HUES64 (cell line): ENCODE measurements around the gene DIP2A. TPM values are rescaled to one million over a fixed set of nuclear protein-coding genes. Genes with fewer than 3 reads are reported as not detected.

Experiments
- H3K27ac ChIP-seq: 2 replicates; pipeline ENCODE4 v1.7.0; 2013; ENCODE audit warnings: low read depth, low read length, inconsistent platforms
- H3K27me3 ChIP-seq: 2 replicates; pipeline ENCODE4 v1.6.1; 2013; ENCODE audit warnings: mild to moderate bottlenecking, low read length; ENCODE audit not compliant: insufficient read depth
- H3K36me3 ChIP-seq: 2 replicates; pipeline ENCODE4 v1.6.1; 2013; ENCODE audit warnings: mild to moderate bottlenecking, low read length; ENCODE audit not compliant: insufficient read depth
- H3K4me1 ChIP-seq: 2 replicates; pipeline ENCODE4 v1.6.1; 2013; ENCODE audit warnings: mild to moderate bottlenecking, low read length, moderate library complexity; ENCODE audit not compliant: insufficient read depth
- H3K4me3 ChIP-seq: 2 replicates; pipeline ENCODE4 v1.5.1; 2013; ENCODE audit warnings: mild to moderate bottlenecking, low read length, moderate library complexity
- H3K9ac ChIP-seq: 2 replicates; pipeline ENCODE4 v1.6.1; 2013; ENCODE audit warnings: mild to moderate bottlenecking, low read depth, low read length
- H3K9me3 ChIP-seq: 2 replicates; pipeline ENCODE4 v1.6.1; 2013; ENCODE audit warnings: low read depth, low read length; ENCODE audit not compliant: insufficient read depth
- WGBS: fragments of 150-250, 120-280 bp; methylation state at CpG from one replicate; pipeline ENCODE4 v1.1.7; 2013; ENCODE audit warnings: missing lambda C conversion rate; 5-methylcytosine and 5-hydroxymethylcytosine counted together
- polyA plus RNA-seq, 2 experiments: library from polyadenylated mRNA; stranded (reverse); fragments of 50-300 nt; gene quantifications; one replicate each; pipeline ENCODE4 v1.2.3, GENCODE V29; 2013

The DIP2A gene, protein sequence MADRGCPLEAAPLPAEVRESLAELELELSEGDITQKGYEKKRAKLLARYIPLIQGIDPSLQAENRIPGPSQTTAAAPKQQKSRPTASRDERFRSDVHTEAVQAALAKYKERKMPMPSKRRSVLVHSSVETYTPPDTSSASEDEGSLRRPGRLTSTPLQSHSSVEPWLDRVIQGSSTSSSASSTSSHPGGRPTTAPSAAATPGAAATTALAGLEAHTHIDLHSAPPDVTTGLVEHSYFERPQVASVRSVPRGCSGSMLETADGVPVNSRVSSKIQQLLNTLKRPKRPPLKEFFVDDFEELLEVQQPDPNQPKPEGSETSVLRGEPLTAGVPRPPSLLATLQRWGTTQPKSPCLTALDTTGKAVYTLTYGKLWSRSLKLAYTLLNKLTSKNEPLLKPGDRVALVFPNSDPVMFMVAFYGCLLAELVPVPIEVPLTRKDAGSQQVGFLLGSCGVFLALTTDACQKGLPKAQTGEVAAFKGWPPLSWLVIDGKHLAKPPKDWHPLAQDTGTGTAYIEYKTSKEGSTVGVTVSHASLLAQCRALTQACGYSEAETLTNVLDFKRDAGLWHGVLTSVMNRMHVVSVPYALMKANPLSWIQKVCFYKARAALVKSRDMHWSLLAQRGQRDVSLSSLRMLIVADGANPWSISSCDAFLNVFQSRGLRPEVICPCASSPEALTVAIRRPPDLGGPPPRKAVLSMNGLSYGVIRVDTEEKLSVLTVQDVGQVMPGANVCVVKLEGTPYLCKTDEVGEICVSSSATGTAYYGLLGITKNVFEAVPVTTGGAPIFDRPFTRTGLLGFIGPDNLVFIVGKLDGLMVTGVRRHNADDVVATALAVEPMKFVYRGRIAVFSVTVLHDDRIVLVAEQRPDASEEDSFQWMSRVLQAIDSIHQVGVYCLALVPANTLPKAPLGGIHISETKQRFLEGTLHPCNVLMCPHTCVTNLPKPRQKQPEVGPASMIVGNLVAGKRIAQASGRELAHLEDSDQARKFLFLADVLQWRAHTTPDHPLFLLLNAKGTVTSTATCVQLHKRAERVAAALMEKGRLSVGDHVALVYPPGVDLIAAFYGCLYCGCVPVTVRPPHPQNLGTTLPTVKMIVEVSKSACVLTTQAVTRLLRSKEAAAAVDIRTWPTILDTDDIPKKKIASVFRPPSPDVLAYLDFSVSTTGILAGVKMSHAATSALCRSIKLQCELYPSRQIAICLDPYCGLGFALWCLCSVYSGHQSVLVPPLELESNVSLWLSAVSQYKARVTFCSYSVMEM (N-terminal part only)
- 12.6 TPM for polyA plus RNA-seq (2013, experiment 1 of 2)
- 17.1 TPM for polyA plus RNA-seq (2013, experiment 2 of 2)

DNA sequence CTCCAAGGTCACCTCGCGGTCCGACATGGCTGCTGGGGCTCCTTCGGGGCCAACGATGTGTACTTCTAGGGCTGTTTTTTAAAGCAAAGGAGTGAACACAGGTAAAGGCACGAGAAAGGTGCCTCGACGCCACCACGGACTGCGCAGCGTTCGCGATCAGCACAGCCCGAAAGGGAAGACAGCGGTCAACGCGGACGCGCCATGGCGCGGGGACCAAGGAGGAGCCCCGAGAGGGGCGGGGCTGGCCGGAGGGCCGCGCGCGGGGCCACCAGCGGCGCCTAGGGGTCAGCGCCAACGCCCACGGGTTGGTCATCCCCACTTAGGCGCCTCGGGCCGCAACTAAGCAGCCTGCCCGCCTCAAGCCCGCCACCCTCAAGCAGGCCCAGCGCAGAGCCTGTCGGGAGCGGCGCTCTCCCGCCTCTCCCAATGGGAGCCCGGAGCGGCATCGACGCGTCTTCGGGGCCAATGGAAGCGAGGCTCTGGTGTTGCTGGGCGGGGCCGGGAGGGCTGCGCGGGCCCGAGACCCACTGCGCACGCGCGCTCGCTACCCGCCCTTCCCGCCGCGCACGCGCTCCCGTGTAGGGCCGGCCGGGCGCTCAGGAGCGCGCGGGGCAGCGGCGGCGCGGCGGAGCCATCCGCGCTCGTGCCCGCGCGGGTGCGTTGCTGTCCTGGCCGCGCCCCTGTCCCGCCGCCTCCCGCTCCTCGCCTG is at the start of gene DIP2A:
DIP2A (plus strand) TSS at position 577 of the 709 bp plus-strand sequence. CDS start 241 bp downstream, outside the sequence.
- no peaks in the 10 kb centered on the region for H3K27me3 ChIP-seq
- under 1% methylated on average over 91 of the region's 91 CpGs for WGBS
- peaks cover 29% of the 10 kb centered on the region for H3K36me3 ChIP-seq
- H3K9ac ChIP-seq: peak within 1 kb of the TSS; percentile 95
- peaks cover 11% of the 10 kb centered on the region; the same call in 1 of the 2 replicates for H3K4me1 ChIP-seq
- peak within 1 kb of the TSS; percentile 98 for H3K4me3 ChIP-seq
- H3K27ac ChIP-seq: peak within 1 kb of the TSS; percentile 93
- no peaks in the 10 kb centered on the region for H3K9me3 ChIP-seq

DNA sequence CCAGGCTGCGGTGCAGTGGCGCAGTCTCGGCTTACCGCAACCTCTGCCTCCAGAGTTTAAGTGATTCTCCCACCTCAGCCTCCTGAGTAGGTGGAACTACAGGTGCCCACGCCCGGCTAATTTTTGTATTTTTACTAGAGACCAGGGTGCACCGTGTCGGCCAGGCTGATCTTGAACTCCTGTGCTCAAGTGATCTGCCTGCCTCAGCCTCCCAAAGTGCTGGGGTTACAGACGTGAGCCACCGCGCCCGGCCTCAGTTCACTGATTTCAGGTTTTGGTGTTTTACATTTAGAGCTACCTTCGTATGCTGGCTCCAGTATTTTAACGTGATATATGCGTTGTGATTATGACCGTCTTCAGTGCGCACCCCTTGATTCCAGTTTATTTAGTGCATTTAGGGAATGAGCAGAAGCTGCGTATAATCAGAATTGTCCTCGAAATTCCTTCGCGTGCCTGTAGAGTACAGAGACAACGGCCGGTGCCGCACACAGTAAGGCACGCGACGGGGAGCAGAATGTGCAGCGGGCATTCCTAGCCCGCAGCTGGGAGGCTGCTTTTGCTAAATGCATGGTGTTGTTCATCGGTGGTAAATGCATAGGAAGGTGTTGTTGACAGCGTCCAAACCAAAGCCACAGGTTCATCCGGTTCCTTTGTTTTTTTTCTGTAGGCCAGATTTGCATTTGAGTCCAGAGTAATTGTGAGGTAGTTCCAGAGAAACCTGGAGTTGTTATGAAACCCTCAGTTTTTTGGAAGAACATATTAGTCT is 48.9 kb upstream of the DIP2A start:
- 94% methylated on average over 32 of the region's 32 CpGs for WGBS
- H3K9me3 ChIP-seq: no peaks in the 10 kb centered on the region
- peaks cover 12% of the 10 kb centered on the region for H3K4me1 ChIP-seq
- peak overlapping the region; percentile 33; the same call in 1 of the 2 replicates for H3K27ac ChIP-seq
- H3K27me3 ChIP-seq: no peaks in the 10 kb centered on the region
- H3K4me3 ChIP-seq: no peak overlapping the region
- 0 out of 2 replicates have a peak overlapping the region, but pooled peaks have one; percentile 19 for H3K9ac ChIP-seq
- peaks cover 22% of the 10 kb centered on the region for H3K36me3 ChIP-seq

DNA sequence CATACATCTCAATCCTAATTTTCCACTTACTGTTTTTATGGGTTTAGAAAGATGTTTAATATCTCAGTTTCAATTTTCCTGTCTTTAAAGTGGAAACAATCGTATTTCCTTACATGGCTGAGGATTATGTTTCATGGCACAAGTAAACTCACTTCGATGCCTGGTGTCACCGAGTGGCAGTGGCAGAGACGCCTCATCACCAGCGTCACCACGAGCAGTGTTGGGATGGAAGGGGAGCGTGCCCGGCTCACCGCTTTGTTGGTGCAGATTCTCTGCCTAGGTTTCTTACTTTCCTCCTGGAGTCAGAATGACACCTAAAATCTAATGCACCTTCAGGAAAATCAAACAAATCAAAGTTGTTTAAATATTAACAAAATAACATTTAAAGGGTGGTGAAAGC is 48.2 kb upstream of the DIP2A start:
- peaks cover 12% of the 10 kb centered on the region for H3K4me1 ChIP-seq
- WGBS: 96% methylated on average over 9 of the region's 9 CpGs
- no peak overlapping the region for H3K9ac ChIP-seq
- H3K27me3 ChIP-seq: no peaks in the 10 kb centered on the region
- peaks cover 19% of the 10 kb centered on the region for H3K36me3 ChIP-seq
- no peaks in the 10 kb centered on the region for H3K9me3 ChIP-seq
- H3K27ac ChIP-seq: no peak overlapping the region
- no peak overlapping the region for H3K4me3 ChIP-seq

DNA sequence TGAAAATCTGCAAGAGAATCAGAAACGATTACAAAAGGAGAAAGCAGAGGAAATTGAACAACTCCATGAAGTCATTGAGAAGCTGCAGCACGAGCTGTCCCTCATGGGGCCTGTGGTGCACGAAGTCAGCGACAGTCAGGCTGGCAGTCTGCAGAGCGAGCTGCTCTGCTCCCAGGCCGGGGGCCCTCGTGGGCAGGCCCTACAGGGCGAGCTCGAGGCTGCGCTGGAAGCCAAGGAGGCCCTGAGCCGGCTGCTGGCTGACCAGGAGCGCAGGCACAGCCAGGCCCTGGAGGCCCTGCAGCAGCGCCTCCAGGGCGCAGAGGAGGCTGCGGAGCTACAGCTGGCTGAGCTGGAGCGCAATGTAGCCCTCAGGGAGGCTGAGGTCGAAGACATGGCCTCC is 47.5 kb upstream of the DIP2A start:
- Histone ChIP-seq H3K4me1 (peaks cover 12% of the 10 kb centered on the region), H3K4me3 (no peak overlapping the region), H3K27ac (peak overlapping the region; percentile 32), H3K9ac (no peak overlapping the region; the same call in 1 of the 2 replicates), H3K36me3 (peaks cover 22% of the 10 kb centered on the region), H3K27me3 (no peaks in the 10 kb centered on the region), H3K9me3 (no peaks in the 10 kb centered on the region)
- WGBS: 91% methylated on average over 17 of the region's 17 CpGs

DNA sequence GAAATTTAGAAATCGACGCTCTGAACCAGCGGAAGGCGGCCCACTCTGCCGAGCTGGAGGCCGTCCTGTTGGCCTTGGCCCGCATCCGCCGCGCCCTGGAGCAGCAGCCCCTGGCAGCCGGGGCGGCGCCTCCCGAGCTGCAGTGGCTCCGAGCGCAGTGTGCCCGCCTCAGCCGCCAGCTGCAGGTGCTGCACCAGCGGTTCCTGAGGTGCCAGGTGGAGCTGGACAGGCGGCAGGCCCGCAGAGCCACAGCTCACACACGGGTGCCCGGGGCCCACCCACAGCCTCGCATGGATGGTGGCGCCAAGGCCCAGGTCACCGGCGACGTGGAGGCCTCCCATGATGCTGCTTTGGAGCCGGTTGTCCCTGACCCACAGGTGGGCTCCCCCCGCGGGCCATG is 47.0 kb upstream of the DIP2A start:
- no peak overlapping the region for H3K27ac ChIP-seq
- H3K9ac ChIP-seq: no peak overlapping the region; the same call in 1 of the 2 replicates
- peaks cover 12% of the 10 kb centered on the region for H3K4me1 ChIP-seq
- no peak overlapping the region for H3K4me3 ChIP-seq
- H3K36me3 ChIP-seq: peaks cover 24% of the 10 kb centered on the region
- no peaks in the 10 kb centered on the region for H3K27me3 ChIP-seq
- 95% methylated on average over 31 of the region's 31 CpGs for WGBS
- H3K9me3 ChIP-seq: no peaks in the 10 kb centered on the region

DNA sequence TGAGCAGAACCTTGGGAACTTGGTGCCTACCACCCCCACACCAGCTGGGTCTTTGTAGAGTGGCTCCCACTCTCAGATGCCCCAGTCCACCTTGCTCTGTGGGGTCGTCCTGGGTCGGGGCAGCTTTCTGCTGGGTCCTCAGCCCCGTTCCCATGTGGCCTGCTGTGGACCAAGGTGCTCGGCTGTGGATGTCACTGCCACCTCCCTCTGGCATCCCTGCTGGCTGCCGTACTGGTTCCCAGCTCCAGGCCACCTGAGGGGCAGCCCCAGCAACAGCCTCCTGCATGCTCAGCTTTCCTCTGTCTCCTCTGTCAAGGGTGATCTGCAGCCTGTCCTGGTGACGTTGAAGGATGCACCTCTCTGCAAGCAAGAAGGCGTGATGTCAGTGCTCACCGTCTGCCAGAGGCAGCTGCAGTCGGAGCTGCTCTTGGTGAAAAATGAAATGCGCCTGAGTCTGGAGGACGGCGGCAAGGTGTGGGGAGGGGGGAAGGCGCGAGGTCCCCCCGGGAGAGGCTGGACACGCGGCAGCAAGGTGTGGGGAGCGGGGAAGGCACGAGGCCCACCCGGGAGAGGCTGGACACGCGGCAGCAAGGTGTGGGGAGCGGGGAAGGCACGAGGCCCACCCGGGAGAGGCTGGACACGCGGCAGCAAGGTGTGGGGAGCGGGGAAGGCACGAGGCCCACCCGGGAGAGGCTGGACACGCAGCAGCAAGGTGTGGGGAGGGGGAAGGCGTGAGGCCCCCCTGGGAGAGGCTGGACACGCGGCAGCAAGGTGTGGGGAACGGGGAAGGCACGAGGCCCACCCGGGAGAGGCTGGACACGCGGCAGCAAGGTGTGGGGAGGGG is 45.9 kb upstream of the DIP2A start:
- WGBS: 94% methylated on average over 36 of the region's 39 CpGs
- Histone ChIP-seq H3K36me3 (peaks cover 31% of the 10 kb centered on the region), H3K9ac (no peak overlapping the region; the same call in 1 of the 2 replicates), H3K4me3 (no peak overlapping the region), H3K9me3 (no peaks in the 10 kb centered on the region), H3K4me1 (peaks cover 12% of the 10 kb centered on the region), H3K27me3 (no peaks in the 10 kb centered on the region), H3K27ac (no peak overlapping the region)

GRCh38 chr21:46413365-46413696 is 45.4 kb upstream of the DIP2A start:
- Histone ChIP-seq H3K4me3 (no peak overlapping the region), H3K27ac (no peak overlapping the region), H3K9me3 (no peaks in the 10 kb centered on the region), H3K36me3 (peaks cover 36% of the 10 kb centered on the region), H3K27me3 (no peaks in the 10 kb centered on the region), H3K9ac (no peak overlapping the region), H3K4me1 (peaks cover 12% of the 10 kb centered on the region)
- WGBS: 94% methylated on average over 9 of the region's 9 CpGs

DNA sequence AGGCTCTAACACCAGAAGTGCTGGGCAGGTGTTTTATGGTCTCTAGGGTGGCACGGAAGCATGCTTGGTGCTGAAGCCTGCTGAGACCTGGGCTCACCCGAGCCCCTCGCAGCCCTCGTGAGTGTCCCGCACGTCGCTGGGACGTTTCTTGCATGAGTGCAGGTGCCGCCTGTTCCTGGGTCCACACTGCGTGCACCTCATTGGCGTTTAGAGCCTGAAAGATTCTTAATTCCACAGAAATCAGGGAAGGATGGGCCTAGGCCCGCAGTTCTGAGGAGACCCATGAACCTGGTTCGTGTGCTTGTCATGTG is 43.8 kb upstream of the DIP2A start:
- Histone ChIP-seq H3K4me1 (peaks cover 10% of the 10 kb centered on the region), H3K9me3 (no peaks in the 10 kb centered on the region), H3K4me3 (no peak overlapping the region), H3K27me3 (no peaks in the 10 kb centered on the region), H3K27ac (no peak overlapping the region), H3K36me3 (peaks cover 52% of the 10 kb centered on the region), H3K9ac (no peak overlapping the region)
- 97% methylated on average over 13 of the region's 13 CpGs for WGBS

DNA sequence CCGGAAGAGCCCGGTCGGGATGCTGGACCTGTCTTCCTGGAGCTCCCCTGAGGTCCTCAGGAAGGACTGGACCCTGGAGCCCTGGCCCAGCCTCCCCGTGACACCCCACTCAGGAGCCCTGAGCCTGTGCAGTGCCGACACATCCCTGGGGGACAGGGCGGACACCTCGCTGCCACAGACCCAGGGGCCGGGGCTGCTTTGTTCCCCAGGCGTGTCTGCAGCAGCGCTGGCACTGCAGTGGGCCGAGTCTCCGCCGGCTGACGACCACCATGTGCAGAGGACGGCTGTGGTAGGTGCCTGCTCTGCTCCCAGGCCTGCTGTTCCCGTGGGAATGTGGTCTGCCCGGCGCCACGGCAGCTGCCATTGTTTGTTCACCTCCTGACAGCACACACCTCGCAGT is 42.1 kb upstream of the DIP2A start:
- no peaks in the 10 kb centered on the region for H3K9me3 ChIP-seq
- H3K9ac ChIP-seq: no peak overlapping the region
- H3K27me3 ChIP-seq: no peaks in the 10 kb centered on the region
- no peak overlapping the region for H3K27ac ChIP-seq
- H3K36me3 ChIP-seq: peaks cover 64% of the 10 kb centered on the region
- H3K4me3 ChIP-seq: no peak overlapping the region
- 96% methylated on average over 20 of the region's 20 CpGs for WGBS
- H3K4me1 ChIP-seq: no peaks in the 10 kb centered on the region
